NCI-H2081 (cell line): ENCODE measurements around the gene GAS7.

Source experiments
- DNase-seq, 2 experiments: peaks; one replicate each; lab custom pipeline; 2025; lab: John Stamatoyannopoulos, UW

Gene GAS7

GRCh38 chr17:10171581-10171981 lies 26.8 kb downstream of the GAS7 start:
- DNase-seq, result no peak

DNA sequence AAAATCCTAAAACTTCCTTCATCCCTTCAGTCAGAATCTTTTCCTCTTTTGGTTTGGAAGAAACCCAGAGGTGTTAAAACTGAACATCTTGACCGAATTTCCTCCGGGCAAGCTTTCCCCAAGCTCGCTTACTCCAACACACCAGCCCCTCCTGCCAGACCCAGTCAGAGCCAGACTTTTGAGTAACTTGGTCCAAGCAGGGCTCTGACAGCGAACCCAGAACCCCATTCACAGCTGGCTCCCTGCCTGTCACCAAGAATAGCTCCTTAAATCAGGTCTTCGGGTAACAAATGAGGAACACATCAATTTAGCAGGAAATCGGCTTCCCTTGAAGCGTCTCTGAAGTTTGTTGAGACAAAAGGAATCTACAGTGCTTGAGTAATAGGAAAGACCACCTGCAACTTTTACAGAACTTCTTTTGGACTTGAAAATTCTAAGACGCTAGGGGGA lies 27.3 kb downstream of the GAS7 start:
- no peak for DNase-seq

DNA sequence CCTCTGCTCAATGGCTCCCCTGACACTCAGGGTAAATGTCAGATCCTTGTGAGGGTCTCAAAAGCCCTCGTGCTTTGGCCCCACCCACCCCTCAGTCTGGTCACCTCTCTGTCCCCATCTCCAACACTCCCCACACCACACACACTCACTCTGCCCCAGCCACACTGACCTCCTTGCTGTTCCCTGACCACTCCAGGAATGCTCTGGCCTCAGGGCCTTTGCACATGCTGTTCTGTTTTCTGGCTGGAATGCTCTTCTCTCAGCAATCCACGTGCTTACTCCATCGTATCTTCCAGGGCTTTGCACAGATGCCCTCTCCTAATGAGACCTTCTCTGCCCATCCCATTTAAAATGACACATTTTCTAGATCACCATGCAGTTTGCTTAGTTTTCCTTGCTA lies 28.2 kb downstream of the GAS7 start:
- DNase-seq, result no peak

DNA sequence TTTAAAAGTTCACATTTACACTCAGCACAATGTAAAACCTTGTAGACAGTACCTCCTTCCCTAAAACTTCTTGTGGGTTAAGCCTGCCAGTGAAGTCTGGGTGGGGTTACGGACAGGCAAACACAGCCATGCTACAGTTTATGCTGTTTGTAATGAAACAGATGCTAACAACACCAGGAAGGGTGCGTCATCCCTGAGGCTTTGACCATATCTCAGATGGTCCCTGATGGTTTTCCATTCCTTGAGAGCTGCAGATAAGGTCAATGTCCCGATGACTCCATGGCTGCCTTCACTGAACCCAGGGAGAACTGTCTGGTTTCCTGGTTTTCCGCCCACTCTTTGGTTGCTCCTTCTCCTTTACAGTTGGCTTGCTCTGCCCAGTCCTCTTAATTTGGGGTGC lies 29.1 kb downstream of the GAS7 start:
- DNase-seq, result no peak

- DNase-seq, result no peak
Measured at GRCh38 chr17:10166176-10166935, 32.0 kb downstream of the GAS7 start.

DNA sequence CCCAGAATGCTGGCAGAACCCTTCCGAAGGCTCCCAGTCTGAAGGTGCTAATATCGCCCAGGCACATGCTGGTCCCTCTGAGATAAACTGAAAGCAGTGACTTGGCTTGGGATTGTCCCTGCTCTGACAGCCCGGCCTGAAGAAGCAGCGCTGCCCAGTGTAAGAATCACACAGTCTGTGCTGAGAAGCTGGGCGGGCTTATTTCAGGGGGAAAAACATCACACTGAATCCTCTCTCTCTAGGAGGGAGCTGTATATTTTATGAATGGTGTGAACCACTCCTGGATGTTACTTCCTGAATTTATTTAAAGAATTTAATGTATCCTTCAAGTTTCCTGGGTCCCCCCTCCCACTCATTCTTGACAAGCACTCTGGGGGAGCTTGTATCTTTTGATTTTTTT lies 36.3 kb downstream of the GAS7 start:
- DNase-seq, result no peak

DNA sequence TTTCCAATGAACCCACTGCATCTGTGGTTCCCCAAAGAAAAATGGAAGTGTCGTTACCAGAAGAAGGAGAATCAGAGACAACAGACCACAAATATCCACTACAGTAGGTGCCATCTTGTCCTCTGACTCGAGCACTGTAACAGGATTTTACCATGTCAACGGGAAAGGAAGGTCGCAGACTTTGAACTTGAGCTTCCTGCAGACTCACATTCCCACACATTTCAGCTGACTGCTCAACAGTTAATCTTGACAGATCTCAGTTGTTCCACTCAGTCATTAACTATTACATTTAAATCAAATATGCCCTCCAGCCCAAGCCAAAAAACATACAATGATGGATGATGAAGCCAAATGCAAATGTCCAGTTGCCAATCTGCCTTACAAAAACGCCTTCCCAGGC lies 37.0 kb downstream of the GAS7 start:
- no peak for DNase-seq

- DNase-seq, result no peak
Measured at GRCh38 chr17:10156948-10157607, 41.3 kb downstream of the GAS7 start.

GRCh38 chr17:10156599-10156947 lies 41.8 kb downstream of the GAS7 start:
- no peak for DNase-seq

DNA sequence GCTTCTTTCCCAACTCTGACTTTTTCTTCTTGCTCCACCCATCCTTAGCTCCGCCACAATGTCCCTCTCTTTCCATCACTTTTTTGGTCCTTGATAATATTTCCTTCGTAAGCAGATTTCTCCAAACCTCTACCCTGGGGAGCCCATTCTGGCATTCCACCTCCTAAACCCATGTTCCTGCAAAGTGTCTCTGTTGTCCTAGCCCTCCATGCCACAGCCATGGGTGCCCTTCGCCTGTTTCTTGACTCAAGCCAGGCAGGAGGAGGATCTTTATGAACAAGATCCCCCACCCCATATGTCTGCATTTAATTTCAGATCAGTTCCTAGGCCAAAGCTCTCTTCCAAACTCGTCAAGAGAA lies 42.4 kb downstream of the GAS7 start:
- no peak for DNase-seq

GRCh38 chr17:10155371-10156076 lies 42.9 kb downstream of the GAS7 start:
- no peak for DNase-seq

DNA sequence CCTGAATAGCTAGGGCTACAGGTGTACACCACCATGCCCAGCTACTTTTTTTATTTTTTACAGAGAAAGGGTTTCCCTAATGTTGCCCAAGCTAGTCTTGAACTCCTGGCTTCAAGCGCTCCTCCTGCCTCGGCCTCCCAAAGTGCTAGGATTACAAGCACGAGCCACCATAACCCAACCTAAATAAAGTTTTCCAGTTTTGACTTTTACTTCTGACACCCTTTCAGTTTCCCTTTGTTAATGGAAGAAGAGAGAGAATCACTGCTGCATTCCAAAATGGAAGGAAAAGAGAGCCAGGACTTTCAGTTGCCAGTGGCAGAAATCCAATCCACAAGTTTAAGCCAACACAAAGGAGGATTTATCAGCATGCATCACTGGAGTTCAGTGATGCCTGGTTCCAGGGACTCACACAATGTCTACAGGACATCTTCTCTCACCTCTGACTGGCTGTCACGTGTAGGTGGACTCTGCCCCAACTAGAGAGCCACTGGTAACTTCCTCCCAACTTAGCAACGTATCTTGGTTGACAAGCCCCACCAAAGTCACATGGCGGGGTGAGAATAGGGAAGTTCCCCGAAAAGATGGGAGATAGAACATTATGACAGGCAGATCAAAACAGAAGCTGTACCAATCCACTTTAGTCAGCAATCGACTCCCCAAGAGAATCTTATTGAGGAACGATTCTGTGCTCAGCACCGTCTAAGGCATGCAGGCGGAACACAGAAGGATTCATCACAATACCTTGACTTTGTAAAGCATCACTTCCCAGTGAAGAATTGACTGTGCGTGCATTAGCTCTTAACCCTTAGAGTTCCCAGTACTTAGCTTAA lies 46.5 kb downstream of the GAS7 start:
- DNase-seq, result no peak

GRCh38 chr17:10149573-10150399 lies 48.6 kb downstream of the GAS7 start:
- DNase-seq, result no peak

GRCh38 chr17:10147761-10148415 lies 50.5 kb downstream of the GAS7 start:
- no peak for DNase-seq

- no peak for DNase-seq
Measured at GRCh38 chr17:10147040-10147439, 51.4 kb downstream of the GAS7 start.

GRCh38 chr17:10144982-10145381 lies 53.4 kb downstream of the GAS7 start:
- DNase-seq, result no peak

GRCh38 chr17:10144456-10144855 lies 54.0 kb downstream of the GAS7 start:
- no peak for DNase-seq

- DNase-seq, result no peak
Measured at GRCh38 chr17:10141436-10141835, 57.0 kb downstream of the GAS7 start.

- no peak for DNase-seq
Measured at GRCh38 chr17:10139577-10139976, 58.8 kb downstream of the GAS7 start.

DNA sequence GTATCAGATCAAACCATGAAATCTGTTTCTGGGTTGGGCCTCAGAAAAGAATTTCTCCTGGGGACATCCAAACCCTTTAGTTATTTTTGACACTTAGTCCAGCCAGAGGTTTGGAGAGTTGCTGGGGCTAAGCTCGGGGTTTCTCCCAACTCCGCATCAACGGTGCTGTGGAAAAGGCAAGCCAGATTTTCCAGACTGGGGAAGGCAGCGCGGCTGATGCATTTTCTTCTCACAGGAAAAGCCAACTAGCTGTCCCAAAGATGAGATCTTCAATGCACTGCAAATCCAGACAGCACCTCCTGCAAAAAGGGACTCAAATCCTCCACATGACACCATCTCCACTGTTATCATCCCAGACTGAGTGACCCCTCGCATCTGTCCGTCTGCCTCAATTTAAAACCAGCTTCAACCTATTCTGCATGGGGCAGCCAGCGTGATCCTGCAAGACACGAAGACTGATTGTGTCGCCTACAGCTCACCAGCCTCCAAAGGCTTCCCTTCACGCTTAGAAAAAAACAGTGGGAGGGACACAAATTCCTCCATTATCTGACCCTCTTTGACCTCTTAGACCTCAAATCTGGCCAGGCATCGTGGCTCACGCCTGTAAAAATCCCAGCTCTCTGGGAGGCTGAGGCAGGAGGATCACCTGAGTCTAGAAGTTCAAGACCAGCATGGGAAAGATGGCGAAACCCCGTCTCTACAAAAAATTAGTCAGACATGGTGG lies 62.0 kb downstream of the GAS7 start:
- no peak for DNase-seq
